GM19099 (cell line): ENCODE results near the gene GUF1.

Experiments
- POLR2A ChIP-seq: IDR thresholded peaks from 3 replicates; pipeline ENCODE4 v1.6.1; 2011; ENCODE audit warnings: low read depth; ENCODE audit not compliant: insufficient read length; ENCODE audit errors: extremely low read depth

The GUF1 gene

DNA sequence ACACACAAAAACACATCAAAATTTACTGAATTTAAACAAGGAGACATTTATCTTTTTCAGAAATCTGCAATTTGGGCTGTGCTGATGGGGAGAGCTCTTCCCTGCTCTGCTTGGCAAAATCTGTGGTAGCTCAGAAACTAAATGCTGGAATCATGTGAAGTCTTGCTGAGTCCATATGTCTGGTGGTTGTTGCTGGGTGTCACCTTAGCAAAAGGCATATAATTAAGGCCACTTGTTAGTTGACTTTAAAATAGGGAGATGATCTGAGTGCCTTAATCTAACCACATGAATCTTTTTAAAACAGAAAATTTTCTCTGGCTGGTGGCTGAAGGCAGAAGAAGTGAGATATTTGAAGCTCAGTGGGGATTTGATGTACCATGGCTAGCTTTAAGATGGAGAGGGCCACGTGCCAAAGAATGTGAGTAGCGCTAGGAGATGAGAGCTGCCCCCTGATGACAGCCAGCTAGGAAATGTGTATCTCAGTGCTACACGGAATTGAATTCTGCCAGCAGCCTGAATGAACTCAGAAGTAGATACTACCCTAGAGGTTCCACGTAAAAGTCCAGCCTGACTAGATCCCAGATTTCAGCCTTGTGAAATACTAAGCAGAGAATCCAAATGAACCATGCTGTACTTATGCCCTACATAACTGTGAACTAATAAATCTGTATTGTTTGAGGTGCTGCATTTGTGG is 7.6 kb upstream of the GUF1 start:
- no peak for TF ChIP-seq POLR2A

DNA sequence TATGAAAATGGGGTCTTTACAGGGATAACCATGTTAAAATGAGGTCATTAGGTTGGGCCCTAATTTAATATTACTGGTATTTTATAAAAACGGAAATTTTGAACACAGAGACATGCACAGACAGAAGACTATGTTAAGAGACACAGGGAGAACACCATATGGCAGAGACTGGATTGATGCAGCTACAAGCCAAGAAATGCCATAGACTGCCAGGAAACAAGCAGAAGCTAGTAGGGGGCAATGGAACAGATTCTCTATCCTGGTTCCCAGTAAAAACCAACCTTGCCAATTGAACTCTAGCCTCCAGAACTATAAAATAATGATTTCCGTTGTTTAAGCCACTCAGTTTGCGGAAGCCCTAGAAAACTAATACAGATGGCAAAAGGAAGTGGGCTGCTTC is 6.6 kb upstream of the GUF1 start:
- no peak for TF ChIP-seq POLR2A

DNA sequence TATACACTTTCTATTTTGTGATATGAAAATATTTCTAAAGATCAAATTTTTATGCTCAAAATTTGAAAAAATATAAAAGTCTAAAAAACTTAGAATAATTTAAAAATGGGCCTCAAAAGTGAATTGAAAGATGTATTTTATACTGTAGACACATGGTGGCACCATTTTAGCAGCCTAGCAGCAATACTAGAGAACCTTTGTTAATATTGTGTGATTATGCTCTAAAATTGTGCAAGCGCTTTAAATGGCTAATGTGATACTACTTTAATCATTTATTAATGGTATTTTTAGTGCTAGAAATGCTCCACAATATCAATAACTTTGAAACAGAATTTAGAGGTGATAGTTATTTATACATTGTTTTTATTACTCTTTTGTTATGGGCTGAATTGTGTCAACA is 3.7 kb upstream of the GUF1 start:
- TF ChIP-seq POLR2A: no peak

DNA sequence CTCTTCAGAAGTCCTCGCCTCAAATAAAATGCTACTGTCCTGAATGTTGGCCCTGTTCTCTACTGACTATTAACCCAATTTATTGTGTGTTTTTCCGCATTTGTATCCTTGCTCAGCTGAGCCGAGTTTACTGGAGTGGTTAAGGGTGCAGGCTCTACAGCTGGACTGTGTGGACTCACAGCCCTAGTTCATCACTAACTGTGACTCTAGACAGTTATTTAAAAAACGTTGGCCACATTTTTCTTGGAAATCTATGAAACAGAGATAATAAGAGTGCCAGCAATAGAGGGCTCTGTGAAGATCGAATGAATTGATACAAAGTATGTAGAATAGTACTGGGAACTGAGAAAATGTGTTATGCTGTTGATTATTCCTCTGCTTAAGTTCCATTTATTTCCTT is 2.9 kb upstream of the GUF1 start:
- no peak for TF ChIP-seq POLR2A

DNA sequence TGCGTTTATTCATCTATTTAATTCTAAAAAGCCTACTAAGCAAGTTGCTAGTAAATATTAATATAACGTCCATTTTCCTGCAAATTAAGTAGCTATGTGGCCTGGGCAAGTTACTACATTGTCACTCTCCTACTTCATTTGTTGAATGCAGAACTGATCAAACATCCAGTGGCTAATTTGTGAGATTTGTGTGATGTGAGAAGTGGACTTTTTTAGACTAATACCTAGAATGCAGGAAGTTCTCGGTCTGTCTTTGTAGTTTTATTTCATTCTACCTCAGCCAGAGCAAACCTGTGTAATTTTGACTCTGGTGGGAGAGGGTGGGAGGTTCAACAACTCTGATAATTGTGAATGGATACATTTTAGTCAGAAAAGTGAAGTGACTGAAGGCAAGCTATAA is 840 bp downstream of the GUF1 start:
- no peak for TF ChIP-seq POLR2A

DNA sequence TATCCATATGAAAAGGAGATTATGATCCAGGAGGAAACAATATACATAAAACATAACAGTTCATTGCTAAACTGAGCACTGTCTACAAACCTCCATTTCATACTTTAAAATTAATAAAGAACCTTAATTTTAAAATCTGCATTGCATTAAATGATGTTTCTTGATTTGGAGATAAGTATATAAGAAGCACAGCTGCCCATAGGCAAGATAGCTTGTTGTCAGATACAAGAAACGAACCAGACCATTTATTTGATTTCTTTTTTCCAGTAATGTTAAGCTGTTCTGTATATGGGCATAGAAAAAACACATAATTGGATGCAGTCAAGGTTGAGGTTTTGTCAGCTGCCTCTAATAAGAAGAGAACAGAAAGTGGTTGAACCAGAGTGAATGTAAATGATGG is 6.4 kb downstream of the GUF1 start:
- no peak for TF ChIP-seq POLR2A

DNA sequence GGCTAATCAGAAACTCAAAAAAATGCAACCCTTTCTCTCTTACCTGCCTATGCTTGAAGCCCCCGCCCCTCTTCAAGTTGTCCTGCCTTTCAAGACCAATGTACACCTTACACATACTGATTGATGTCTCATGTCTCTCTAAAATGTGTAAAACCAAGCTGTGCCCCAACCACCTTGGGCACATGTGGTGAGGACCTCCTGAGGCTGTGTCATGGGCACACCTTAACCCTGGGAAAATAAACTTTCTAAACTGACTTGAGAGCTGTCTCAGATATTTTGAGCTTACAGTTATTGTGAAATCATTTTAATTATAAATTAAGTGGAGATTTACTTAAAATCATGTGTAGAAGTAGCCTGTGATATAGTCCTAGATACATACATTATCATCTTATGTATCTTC is 22.2 kb downstream of the GUF1 start:
- TF ChIP-seq POLR2A: no peak

DNA sequence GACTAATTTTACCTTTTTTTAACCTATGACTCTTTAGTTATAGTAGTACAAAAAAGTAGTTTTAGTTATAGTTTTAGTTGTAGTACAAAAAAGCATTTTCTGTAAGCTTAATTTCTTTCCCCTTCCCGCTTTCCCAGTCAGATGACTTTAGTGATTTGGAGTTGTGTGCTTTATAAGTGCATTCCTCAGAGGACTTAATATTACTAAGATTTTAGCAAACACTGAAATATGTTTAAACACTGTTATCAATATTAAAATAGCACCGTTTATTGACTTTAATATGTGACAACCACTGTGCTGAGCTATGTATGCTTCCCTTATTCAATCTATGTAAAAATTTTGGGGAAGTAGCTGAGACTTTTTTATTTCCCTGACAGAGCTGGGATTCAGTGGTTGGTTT is 22.8 kb downstream of the GUF1 start:
- TF ChIP-seq POLR2A: no peak

DNA sequence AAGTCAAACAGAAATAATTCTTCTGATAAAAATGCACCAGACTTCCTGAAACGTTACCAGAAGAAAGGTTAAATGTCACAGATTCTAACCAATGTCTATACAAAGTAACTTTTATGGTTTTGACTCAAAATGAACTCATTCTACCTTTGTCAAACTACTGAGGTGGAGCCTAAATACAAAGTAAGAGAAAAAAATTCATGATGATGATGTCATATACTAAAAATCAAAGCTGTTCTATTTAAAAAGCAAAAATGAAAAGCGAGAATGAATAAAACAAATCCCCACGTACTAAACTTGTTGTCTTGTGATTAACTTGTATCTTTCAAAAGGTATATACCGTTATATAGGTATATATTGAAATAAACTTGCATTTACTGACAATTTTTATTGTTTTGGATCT is 26.5 kb downstream of the GUF1 start:
- no peak for TF ChIP-seq POLR2A

DNA sequence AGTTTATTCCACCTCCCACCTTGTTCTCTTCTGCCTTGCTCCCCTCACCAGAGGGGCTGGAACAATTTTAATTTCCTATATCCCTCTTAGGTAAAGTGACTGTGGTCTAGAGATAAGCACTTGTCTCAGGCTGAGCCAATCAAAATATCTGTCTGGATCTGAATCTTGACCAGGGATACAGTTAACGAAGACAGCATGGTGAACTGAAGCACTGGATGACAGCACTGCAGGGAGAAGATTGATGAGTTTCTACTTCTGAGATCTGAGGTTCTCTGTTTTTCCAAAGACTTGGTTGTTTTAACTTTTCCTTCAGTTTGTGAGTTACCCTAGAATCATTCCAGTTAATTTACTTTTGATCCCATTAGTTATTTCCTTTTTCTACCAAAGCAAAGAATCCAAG is 34.9 kb downstream of the GUF1 start:
- no peak for TF ChIP-seq POLR2A

DNA sequence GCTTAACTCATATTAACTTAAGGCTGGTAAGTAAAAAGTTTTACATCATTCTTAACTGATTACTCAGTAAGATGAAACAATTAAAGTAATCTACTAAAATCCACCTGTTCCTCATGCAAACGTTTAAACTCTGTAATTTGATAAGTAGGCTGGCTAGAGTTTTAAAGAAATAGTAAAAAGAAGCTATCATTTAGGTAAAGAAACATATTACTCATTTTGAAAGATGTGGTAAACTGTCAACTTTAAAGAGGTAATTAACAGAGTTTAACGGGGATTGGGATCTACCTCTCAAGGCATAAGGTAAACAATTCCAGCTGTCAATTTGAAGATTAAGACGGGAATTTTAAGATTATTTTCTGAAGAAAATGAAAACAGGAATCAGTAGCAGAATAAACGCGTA is 38.4 kb downstream of the GUF1 start:
- no peak for TF ChIP-seq POLR2A

DNA sequence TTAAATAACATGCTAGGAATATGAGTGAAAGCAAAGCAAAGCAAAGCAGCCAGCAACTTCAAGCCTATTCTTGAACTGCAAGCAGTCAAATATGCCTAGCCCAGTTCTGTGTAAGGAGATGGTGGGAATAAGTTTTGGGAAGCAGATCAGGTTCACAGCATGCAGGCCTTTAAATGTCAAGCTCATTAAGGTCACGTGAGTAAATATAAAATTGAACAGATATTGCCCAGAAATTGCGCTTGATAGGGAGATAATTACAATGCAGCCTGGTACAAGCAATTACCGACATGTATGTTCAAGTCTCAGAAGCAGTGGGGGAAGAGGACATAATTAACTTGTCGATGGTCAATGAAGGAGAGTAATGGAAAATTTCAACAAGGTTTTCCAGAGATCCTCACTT is 42.2 kb downstream of the GUF1 start:
- TF ChIP-seq POLR2A: no peak

DNA sequence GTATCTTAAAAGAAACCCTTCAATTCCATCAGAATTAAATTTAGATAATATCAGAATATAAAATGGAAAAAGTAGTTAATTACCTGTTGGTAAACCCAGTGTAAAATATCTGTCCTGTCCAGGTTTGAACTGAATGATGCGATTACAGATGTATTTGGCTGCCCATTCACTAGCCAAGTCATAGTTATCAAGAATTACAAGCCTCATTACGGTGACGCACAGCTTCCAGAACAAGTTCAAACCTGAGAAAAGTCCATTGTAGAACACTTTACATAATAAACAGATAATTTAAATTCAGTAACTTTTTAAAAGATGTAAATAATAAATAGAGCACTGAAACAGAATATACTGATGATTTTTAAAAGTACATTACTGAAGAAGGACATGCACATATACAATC is 43.8 kb downstream of the GUF1 start:
- no peak for TF ChIP-seq POLR2A

DNA sequence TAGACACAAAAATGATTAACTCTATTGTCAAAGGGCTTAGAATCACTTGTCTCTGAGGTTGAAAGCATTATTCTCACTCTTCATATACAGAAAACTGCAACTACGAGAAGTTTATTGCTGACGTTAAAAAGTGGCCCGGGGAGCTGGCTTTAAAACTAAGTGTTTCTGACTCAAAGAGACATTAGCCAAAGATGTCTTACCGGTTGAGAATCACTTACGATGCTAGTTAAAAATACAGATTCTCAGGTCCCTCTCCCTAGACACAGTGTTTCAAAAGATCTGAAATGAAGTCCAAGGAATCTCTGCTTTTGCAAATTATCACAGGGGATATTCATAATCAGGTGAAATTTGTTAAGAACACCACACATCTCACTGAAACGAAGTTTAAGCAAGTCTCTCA is 46.9 kb downstream of the GUF1 start:
- no peak for TF ChIP-seq POLR2A

DNA sequence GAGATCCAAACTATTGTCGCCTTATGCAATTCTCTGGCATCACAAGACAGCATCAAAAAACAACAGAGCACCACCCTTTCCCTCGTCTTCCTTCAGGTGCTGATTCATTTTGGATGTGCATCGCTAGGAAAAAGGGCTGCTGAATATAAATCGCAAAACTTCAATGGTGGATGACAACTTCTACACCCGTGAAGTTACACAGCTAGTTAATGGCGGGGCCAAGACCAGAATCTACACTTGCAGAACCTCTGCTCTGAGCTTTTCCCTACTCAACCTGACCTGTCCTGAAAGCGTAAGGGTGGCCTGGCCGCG is 47.5 kb downstream of the GUF1 start:
- TF ChIP-seq POLR2A: no peak

DNA sequence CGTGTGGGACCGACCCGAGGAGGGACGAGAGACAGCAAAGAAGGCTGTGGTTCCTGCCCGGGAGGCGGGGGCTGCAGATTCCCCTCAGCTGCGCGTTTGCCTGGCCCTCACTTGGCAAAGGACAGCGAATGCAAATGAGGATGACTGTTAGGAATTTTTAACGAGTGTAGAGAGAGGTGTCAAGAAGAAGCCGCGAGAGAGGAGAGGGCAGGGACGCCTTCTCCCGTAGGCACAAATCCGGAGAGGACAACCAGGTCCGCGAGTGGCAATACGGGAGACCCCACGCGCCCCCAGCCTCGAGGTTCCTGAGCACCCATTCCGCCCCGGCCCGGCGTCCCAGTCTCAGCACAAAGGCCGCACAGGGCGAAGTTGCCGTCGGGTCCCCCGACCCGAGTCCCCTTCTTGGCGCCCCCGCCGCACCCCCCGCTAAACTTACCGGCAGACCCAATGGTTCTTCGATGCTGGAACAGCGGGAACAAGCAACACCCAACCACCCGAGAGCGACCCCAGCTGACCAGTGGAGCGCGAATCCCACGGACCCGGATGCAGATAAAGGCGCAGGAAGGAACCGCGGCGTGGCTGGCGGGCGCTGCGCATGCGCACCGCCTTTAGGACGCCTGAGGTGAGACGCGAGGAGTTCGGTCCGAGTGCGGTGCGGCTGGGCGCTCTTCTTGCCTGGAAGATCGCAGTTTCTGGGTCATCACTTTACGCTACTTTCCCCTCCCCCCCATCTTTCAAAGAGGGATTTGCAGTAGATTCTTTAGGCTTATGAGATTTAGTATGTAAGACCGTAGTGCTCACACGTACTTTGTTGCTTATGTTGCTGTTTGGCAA is 48.0 kb downstream of the GUF1 start, which contains the start of gene GNPDA2:
Gene GNPDA2, minus strand, starts transcription at position 519 of the 834 bp plus-strand sequence. CDS start 4,349 bp downstream, outside the sequence.
- peak; percentile 87 for TF ChIP-seq POLR2A
